Sigmoid colon (tissue), 7 donors: ENCODE measurements around the gene ZMYM3. TPM values are rescaled to one million over a fixed set of nuclear protein-coding genes. Genes with fewer than 3 reads are reported as not detected.
"Not testable (repeated sequence)": the region's sequence is repeated elsewhere in the genome, so short reads cannot be mapped to it uniquely, and the experiment has no call there.

Experiments used
- DNase-seq: peaks from one replicate; pipeline ENCODE4 v3.0.0-alpha.2; 2019
- H3K27ac ChIP-seq, 4 donors: fragments of 200-600 bp; sonication (generic); one replicate each; pipeline ENCODE4 v1.5.1; 2016 to 2019; ENCODE audit warnings: mild to moderate bottlenecking in 1 of 4
- H3K27me3 ChIP-seq, 3 donors: fragments of 200-600 bp; sonication (generic); one replicate each; pipeline ENCODE4 v1.5.1; 2019; ENCODE audit warnings: mild to moderate bottlenecking in 1 of 3
- H3K36me3 ChIP-seq, 4 donors: fragments of 200-600 bp; sonication (generic); one replicate each; pipeline ENCODE4 v1.5.1; 2016 to 2019
- H3K4me1 ChIP-seq, 4 donors: fragments of 200-600 bp; sonication (generic); one replicate each; pipeline ENCODE4 v1.5.1; 2017 to 2019
- H3K4me3 ChIP-seq, 4 donors: fragments of 200-600 bp; sonication (generic); one replicate each; pipeline ENCODE4 v1.5.1; 2017 to 2019; ENCODE audit warnings: mild to moderate bottlenecking in 2 of 4, moderate library complexity in 1 of 4
- H3K9me3 ChIP-seq, 4 donors: fragments of 200-600 bp in 3 of 4; sonication (generic) in 3 of 4; one replicate each; pipeline versions ENCODE4 v1.5.1 to v1.6.1; 2013 to 2019
- CTCF ChIP-seq, 4 experiments: fragments of 450-650 bp in 3 of 4; fragments of 200-600 bp in 1 of 4; IDR thresholded peaks; one replicate each; pipeline ENCODE4 v1.5.1; 2016 to 2019; ENCODE audit warnings: antibody characterized with exemption in 4 of 4, mild to moderate bottlenecking in 3 of 4, moderate library complexity in 2 of 4
- EP300 ChIP-seq, 4 donors: sonication (generic); formaldehyde crosslinking; IDR thresholded peaks; one replicate each; pipeline ENCODE4 v1.6.1; 2017; ENCODE audit warnings: antibody characterized with exemption in 4 of 4
- POLR2A ChIP-seq, 2 donors: fragments of 450-650 bp; IDR thresholded peaks; one replicate each; pipeline ENCODE4 v1.6.1; 2016; ENCODE audit warnings: antibody characterized with exemption in 2 of 2, mild to moderate bottlenecking in 2 of 2, moderate library complexity in 2 of 2
- POLR2AphosphoS5 ChIP-seq, 4 donors: sonication (generic); formaldehyde crosslinking; IDR thresholded peaks; one replicate each; pipeline ENCODE4 v1.6.1; 2017; ENCODE audit warnings: antibody characterized with exemption in 4 of 4
- WGBS, 2 donors: extraction: QIAGEN DNeasy Blood & Tissue Kit; methylation state at CpG; one replicate each; pipeline ENCODE4 v1.1.7; 2013; 5-methylcytosine and 5-hydroxymethylcytosine counted together
- intact Hi-C: fragments of 100-400 bp; cut with DNase I; formaldehyde crosslinking; loops from one replicate; pipeline ENCODE4 v1.15.1; 2023
- polyA plus RNA-seq, 3 donors: library from polyadenylated mRNA; stranded (reverse); fragments of 200-250 nt; gene quantifications; one replicate each; pipeline ENCODE4 v1.2.3, GENCODE V29; 2013
- total RNA-seq, 4 donors: library from RNA; depleted of rRNA; stranded (reverse); fragments of >200 nt; gene quantifications; one replicate each; pipeline ENCODE4 v1.1.0, GENCODE V29; 2016
- donor health status: healthy with polysubstance abuse.
- donor health status: Bipolar disorder and iron deficiency.
- donor health status: healthy.

ZMYM3 gene
- 10 to 100 TPM; 12.4 to 23.5 (median 14.6) TPM for total RNA-seq
- polyA plus RNA-seq, result 1 to 10 TPM; 2.4 to 9.6 (median 2.8) TPM

DNA sequence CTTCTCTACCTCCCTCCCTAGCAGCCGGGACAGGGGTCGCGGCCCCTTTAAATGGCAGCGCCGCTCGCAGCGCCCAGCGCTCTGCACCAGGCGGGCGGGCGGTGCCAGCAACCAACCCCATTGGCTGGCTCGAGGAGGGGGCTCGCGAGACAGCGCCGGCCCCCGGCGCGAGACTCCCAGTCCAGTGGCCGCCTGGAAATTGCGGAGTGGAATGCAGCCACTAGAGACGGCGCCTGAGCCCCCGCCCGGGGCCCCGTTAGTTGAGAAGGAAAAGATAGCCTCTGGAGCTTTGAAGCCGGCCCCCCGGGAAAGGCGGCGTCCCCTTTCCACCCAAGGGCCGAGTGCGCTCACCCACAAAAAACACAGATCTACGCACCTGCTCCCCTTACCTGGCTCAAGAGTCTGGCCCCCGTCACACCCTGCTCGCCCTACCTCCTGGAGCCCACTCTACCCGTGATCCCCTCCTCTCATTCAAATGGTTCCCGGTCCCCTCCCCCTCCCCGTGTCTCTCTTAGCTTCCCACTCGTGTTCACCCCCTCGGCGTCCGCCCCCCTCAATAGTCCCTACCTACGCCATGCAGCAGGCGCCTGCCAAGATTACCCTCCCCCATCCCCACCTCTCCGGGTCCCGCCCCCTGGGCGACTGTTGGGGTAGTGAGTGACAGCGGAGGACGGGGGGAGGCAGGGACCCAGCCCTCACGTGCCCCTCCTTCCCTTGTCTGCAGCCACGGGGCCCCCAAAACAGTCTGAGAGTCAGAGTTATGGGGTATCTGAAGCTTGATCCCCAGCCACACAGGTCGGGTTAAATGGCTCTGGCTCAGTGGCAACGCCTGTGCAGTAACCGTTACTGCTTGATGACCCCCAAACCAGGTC, at the start of gene ZMYM3:
TSS of gene ZMYM3 (minus strand) at position 49 of the 872 bp plus-strand sequence. CDS start 885 bp downstream, outside the sequence.
- Histone ChIP-seq H3K27me3 (no peaks in the 10 kb centered on the region), H3K4me1 (peaks cover 0 to 16% (median 12%) of the 10 kb centered on the region in 4 donors), H3K27ac (peak within 1 kb of the TSS; percentile 85 to 93 (median 89)), H3K4me3 (peak within 1 kb of the TSS; percentile 53 to 70 (median 66)), H3K9me3 (no peaks in the 10 kb centered on the region), H3K36me3 (peaks cover 0 to 7% (median 0%) of the 10 kb centered on the region in 4 donors)
- TF ChIP-seq EP300 (IDR thresholded peaks at IDR 0.05), result no peak
- TF ChIP-seq POLR2A (IDR thresholded peaks at IDR 0.05), result peak in 1 of 2 donors; percentile 32
- peak; percentile 29 to 75 (median 67) for TF ChIP-seq POLR2AphosphoS5 (IDR thresholded peaks at IDR 0.05)
- WGBS, 2 donors, result 1% methylated on average over 54 of the region's 54 CpGs
- intact Hi-C loops, result loop anchor here (2.0 to 10.0 kb wide), 2 partner anchors 30 to 70 kb away; no protein-coding TSS in a partner anchor
- peak; percentile 93 for DNase-seq

DNA sequence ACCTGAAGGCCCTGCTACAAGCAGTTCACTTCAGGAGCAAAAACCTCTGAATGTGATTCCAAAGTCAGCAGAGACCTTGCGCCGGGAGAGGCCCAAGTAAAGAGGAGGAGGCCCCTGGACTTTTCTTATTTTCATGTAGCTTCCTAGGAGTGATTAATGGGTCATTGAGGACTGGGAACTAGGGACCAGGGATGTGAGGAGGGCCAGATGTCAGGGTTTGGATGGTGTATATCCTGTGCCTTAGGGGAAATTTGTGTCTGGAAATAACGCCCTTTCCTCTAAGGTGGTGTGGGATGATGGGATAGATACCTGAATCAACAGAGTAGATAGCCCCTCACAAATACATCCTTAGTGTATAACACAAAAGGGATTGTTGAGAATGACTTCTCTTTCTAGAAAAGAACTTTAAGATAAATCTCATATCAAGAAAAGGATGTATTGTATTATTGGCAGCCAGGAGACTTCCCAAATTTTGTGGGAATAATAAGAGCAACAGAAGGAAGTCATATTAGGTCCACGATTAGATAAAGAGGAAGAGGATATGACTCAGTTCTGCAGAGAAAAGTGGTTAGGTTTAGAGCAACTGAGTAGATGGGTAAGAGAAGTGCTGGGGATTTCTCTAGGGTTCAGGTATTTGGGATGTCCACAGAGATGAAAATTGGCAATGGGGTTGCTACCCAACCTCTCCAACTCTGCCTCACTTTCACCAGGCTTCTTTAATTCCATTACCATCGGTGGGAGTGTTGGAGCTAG, 48.7 kb upstream of the ZMYM3 start:
- TF ChIP-seq CTCF (IDR thresholded peaks at IDR 0.05), result no peak
- TF ChIP-seq POLR2A (IDR thresholded peaks at IDR 0.05), result no peak
- TF ChIP-seq POLR2AphosphoS5 (IDR thresholded peaks at IDR 0.05), result no peak
- TF ChIP-seq EP300 (IDR thresholded peaks at IDR 0.05), result no peak
- H3K27ac ChIP-seq, result peak overlapping the region; percentile 70 to 81 (median 76)
- peak overlapping the region; percentile 1 to 45 (median 38) for H3K4me3 ChIP-seq
- intact Hi-C loops, result no loop called here
- 74 to 90% methylated on average over 5 of the region's 5 CpGs for WGBS, 2 donors
- DNase-seq, result no peak
- H3K9me3 ChIP-seq, result no peaks in the 10 kb centered on the region
- peaks cover 0 to 14% (median 6%) of the 10 kb centered on the region in 4 donors for H3K4me1 ChIP-seq
- H3K27me3 ChIP-seq, result no peaks in the 10 kb centered on the region
- H3K36me3 ChIP-seq, result peaks cover 0 to 30% (median 17%) of the 10 kb centered on the region in 4 donors

DNA sequence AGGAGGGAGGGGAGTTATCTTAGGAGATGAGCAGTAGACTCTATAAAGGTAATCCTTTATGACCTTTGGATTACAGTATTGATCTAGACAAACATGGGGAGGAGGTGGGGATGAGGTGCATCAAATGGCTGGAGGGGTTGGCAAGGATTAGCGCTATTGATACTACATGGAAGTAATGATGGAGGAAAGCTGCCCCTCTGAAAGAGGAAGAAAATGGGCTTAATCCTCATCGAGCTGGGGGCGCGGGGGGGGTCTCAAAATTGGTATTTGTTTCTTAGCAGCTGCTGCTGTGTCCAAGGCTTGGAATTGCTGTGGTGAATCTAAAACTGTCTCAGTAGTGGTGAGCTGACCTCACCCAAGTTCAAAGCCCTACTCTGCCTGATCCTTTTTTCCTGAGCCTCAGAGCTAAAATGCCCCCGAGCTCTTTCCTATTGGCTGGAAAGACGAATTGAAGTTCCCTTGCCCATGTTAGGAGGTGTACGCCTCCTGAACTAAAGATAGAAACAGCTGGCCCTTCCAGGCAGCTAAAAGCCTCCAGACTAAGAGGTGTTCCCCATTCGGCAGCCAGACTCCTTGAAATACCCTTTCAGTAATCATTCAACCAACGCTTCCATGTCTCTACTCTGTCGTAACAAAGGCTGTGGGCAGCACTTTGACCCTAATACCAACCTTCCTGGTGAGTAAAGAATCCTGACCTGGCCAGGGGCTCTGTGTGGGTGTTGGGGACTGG, 47.4 kb upstream of the ZMYM3 start, which contains the start of gene ITGB1BP2:
TSS of gene ITGB1BP2 (plus strand) at position 556 of the 730 bp plus-strand sequence. CDS start at position 613, 57 bp downstream.
- no peaks in the 10 kb centered on the region for H3K9me3 ChIP-seq
- DNase-seq, result peak; percentile 66
- peaks cover 0 to 14% (median 6%) of the 10 kb centered on the region in 4 donors for H3K4me1 ChIP-seq
- peak within 1 kb of the TSS; percentile 70 to 81 (median 76) for H3K27ac ChIP-seq
- intact Hi-C loops, result no loop called here
- H3K4me3 ChIP-seq, result peak within 1 kb of the TSS; percentile 1 to 45 (median 38)
- no peak for TF ChIP-seq EP300 (IDR thresholded peaks at IDR 0.05)
- TF ChIP-seq POLR2A (IDR thresholded peaks at IDR 0.05), result peak in 1 of 2 donors; percentile 33
- TF ChIP-seq POLR2AphosphoS5 (IDR thresholded peaks at IDR 0.05), result peak; percentile 48 to 76 (median 73)
- no peak for TF ChIP-seq CTCF (IDR thresholded peaks at IDR 0.05)
- WGBS, 2 donors, result 74 to 76% methylated on average over 10 of the region's 10 CpGs
- no peaks in the 10 kb centered on the region for H3K27me3 ChIP-seq
- peaks cover 0 to 43% (median 25%) of the 10 kb centered on the region in 4 donors for H3K36me3 ChIP-seq

DNA sequence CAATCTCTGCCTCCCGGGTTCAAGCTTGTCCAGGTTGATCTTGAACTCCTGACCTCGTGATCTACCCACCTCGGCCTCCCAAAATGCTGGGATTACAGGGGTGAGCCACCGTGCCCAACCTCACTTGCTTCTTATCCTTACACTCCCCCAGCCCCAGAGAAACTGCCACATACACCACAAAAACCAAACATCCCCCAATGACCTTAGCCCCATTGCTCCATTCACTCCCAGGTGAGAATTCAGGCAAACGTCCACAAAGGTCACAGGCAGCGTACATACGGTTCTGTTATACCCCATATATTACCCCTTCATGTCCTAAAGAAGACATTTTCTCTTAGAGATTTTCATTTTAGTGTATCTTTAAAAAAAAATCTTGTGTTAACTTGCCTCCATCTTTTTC, 46.6 kb upstream of the ZMYM3 start:
- intact Hi-C loops, H3K4me3 ChIP-seq, H3K9me3 ChIP-seq, H3K27me3 ChIP-seq, DNase-seq: not testable (repeated sequence)
- H3K4me1 ChIP-seq, result peaks cover 0 to 14% (median 6%) of the 10 kb centered on the region in 4 donors
- 80 to 89% methylated on average over 7 of the region's 7 CpGs for WGBS, 2 donors
- H3K27ac ChIP-seq, result peak overlapping the region in 3 of 4 donors; percentile 70 to 81 (median 75)
- peaks cover 0 to 51% (median 27%) of the 10 kb centered on the region in 4 donors for H3K36me3 ChIP-seq

- not testable (repeated sequence) for H3K27me3 ChIP-seq
Observed at GRCh38 chrX:71300064-71300463, 46.1 kb upstream of the ZMYM3 start.

More at GRCh38 chrX:71300064-71300463, 46.1 kb upstream of the ZMYM3 start:
- H3K36me3 ChIP-seq, result peaks cover 0 to 55% (median 27%) of the 10 kb centered on the region in 4 donors
- H3K27ac ChIP-seq, intact Hi-C loops, H3K9me3 ChIP-seq, H3K4me3 ChIP-seq, DNase-seq: not testable (repeated sequence)
- peaks cover 0 to 14% (median 6%) of the 10 kb centered on the region in 4 donors for H3K4me1 ChIP-seq
- 77 to 87% methylated on average over 7 of the region's 7 CpGs for WGBS, 2 donors
